ENCODE measurements around the gene CRYGN.
A peak's percentile ranks its signal among the peaks of the same experiment; 100 is the strongest.

The CRYGN gene

DNA sequence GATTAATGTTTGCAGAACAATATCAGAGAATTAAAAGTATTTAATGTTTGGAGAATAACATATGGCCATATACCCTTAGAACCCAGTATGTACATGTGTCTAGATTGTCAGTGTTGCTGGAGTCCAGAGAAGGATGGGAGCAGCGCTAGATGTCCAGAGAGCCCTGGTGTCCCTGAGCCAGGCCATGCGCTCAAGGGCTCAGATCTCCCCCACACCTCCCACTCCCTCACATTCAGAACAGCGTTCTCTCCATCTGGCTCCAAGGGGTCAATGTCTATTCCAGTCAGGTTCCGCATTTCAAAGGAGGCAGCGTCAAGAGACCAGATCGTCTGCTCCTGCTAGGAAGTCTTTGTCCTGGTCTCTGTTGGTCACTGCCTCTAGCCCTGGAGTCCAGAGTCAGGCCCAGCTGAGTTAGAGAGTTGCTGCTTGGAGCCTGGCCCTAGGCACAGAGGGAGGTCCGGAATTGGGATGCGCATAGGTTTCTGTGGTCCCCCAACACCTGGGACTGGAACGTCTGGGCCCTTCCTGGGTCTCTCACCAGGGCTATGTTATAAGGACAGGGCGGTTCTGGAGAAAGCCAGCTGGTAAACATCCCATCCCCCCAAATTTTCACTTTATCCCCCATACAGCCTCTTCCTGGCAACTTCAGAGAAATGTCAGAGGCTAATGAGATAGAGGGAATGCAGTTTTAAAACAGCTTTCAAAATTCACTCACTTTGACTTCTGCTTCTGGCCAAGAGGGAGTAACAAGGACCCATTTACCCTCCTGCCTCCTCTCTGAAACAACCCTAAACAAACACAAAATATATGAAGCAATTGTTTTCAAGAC, 23.6 kb downstream of the CRYGN start:
- H3K9me3 ChIP-seq (ENCODE audit: control insufficient read depth, insufficient read depth, low read length): no peaks in the 10 kb centered on the region
- H3K36me3 ChIP-seq (ENCODE audit: insufficient read depth, low read length): no peaks in the 10 kb centered on the region
- H3K4me1 ChIP-seq (ENCODE audit: insufficient read depth, low read length): peaks cover 10% of the 10 kb centered on the region
- no peak overlapping the region for H3K9ac ChIP-seq (ENCODE audit: low read depth, low read length)

DNA sequence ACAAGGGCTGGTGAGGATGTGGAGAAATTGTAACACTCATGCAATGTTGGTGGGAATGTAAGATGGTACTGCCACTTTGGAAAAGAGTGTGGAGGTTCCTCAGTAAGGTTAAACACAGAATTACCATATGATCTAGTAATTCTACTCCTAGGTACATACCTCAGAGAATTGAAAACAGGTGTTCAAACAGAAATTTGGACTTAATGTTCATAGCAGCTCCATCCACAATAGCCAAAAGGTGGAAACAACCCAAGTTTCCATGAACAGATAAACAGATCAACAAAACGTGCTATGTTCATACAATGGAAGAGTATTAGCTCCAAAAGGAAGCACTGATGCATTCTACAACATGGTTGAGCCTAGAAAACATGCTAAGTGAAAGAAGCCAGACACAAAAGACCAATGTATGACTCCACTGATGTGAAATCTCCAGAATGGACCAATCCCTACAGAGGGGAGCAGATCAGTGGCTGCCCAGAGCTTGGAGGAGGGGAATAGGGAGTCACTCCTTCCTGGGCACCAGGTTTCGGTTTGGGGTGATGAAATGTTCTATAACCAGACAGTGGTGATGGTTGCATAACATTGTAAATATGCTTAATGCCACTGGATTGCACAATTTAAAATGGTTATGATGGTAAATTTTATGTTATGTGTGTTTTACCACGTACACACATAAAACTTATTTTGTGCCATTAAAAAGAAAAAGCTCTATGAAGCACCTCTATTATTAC, 24.4 kb downstream of the CRYGN start:
- Histone ChIP-seq H3K36me3 (ENCODE audit: insufficient read depth, low read length) (no peaks in the 10 kb centered on the region), H3K9me3 (ENCODE audit: control insufficient read depth, insufficient read depth, low read length) (no peaks in the 10 kb centered on the region), H3K4me1 (ENCODE audit: insufficient read depth, low read length) (peaks cover 17% of the 10 kb centered on the region), H3K9ac (ENCODE audit: low read depth, low read length) (no peak overlapping the region)

- H3K4me1 ChIP-seq (ENCODE audit: insufficient read depth, low read length): peaks cover 21% of the 10 kb centered on the region
- no peaks in the 10 kb centered on the region for H3K9me3 ChIP-seq (ENCODE audit: control insufficient read depth, insufficient read depth, low read length)
- H3K36me3 ChIP-seq (ENCODE audit: insufficient read depth, low read length): no peaks in the 10 kb centered on the region
- no peak overlapping the region for H3K9ac ChIP-seq (ENCODE audit: low read depth, low read length)
Observed at GRCh38 chr7:151413241-151413640, 26.7 kb downstream of the CRYGN start.

DNA sequence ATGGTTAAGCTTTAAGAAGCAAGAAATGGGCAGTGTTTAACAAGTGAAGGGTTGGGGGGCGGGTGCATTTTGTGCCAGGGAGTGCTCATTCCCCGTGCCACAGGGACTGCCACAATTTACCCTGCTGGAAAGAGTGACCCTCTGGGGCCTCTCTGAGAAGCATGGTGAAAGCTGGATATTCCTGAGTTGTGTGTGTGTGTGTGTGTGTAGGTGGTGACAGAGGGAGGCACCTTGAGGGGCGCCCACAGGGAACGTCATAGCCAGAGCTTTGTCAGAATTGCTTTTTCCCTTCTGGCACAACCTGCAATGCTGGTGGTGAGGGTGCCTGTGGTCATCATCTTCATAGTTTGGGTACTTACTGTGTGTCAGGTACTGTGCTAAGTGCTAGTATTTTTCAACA, 27.6 kb downstream of the CRYGN start:
- Histone ChIP-seq H3K9ac (ENCODE audit: low read depth, low read length) (no peak overlapping the region), H3K36me3 (ENCODE audit: insufficient read depth, low read length) (no peaks in the 10 kb centered on the region), H3K9me3 (ENCODE audit: control insufficient read depth, insufficient read depth, low read length) (no peaks in the 10 kb centered on the region), H3K4me1 (ENCODE audit: insufficient read depth, low read length) (peaks cover 21% of the 10 kb centered on the region)

GRCh38 chr7:151411551-151411950, 28.4 kb downstream of the CRYGN start:
- Histone ChIP-seq H3K36me3 (ENCODE audit: insufficient read depth, low read length) (no peaks in the 10 kb centered on the region), H3K4me1 (ENCODE audit: insufficient read depth, low read length) (peaks cover 19% of the 10 kb centered on the region), H3K9me3 (ENCODE audit: control insufficient read depth, insufficient read depth, low read length) (no peaks in the 10 kb centered on the region), H3K9ac (ENCODE audit: low read depth, low read length) (no peak overlapping the region; the same call in 1 of the 2 replicates)

DNA sequence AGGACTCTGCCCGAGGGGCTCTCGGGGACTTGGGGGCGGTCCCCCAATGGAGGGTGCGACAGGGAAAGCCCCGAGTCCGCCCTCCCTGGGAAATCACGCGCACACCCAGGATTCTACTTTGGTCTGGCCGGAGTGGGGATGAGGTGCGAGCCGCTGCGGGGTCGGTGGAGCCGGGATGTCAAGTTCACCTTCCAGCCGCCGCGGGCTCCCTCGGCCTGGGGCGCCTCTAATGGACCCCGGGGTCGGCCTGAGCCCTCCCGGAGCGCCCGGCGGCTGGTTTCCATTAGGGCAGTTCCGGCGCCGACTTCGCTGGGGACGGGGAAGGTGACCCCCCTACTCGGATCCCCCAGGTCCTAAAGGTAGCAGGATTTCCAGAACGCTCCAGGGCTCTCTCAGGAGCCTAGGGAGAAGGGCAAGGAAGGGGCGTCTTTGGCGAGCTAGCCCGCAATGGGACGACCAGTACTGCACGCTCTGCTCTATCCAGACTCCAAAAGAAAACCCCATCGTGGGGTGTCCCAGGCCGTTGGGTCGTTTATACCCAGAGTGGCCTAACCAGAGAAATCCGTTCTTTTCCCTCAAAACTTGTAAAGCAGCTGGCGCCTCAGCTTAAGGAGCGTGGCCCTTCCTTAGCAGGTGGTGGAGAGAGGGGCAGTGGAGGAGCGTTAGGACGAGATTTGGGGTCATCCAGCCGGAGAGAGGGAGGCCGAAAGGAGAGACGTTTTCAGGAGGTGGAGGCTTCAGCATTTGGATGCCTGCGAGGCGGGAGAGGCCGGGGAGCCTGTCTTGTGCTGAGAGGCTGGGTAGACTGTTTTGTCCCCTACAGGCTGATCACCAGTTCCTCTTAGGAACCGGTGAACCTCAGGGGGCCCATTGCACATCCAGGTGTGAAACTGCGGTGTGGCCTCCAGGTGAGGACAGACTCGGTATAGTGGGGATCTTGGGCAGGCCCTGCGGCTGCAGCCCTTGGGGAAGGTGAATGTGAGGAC, 29.2 kb downstream of the CRYGN start:
- Histone ChIP-seq H3K9ac (ENCODE audit: low read depth, low read length) (peak overlapping the region; percentile 82), H3K4me1 (ENCODE audit: insufficient read depth, low read length) (peaks cover 17% of the 10 kb centered on the region; the same call in 1 of the 2 replicates), H3K36me3 (ENCODE audit: insufficient read depth, low read length) (no peaks in the 10 kb centered on the region), H3K9me3 (ENCODE audit: control insufficient read depth, insufficient read depth, low read length) (no peaks in the 10 kb centered on the region)

GRCh38 chr7:151409667-151410404, 30.1 kb downstream of the CRYGN start, which contains the start of gene WDR86:
TSS of gene WDR86 (minus strand) at chr7:151410038. CDS start at chr7:151409589, 449 bp downstream.
- Histone ChIP-seq H3K36me3 (ENCODE audit: insufficient read depth, low read length) (no peaks in the 10 kb centered on the region), H3K4me1 (ENCODE audit: insufficient read depth, low read length) (peaks cover 17% of the 10 kb centered on the region; the same call in 1 of the 2 replicates), H3K9ac (ENCODE audit: low read depth, low read length) (peak within 1 kb of the TSS; percentile 82), H3K9me3 (ENCODE audit: control insufficient read depth, insufficient read depth, low read length) (no peaks in the 10 kb centered on the region)

DNA sequence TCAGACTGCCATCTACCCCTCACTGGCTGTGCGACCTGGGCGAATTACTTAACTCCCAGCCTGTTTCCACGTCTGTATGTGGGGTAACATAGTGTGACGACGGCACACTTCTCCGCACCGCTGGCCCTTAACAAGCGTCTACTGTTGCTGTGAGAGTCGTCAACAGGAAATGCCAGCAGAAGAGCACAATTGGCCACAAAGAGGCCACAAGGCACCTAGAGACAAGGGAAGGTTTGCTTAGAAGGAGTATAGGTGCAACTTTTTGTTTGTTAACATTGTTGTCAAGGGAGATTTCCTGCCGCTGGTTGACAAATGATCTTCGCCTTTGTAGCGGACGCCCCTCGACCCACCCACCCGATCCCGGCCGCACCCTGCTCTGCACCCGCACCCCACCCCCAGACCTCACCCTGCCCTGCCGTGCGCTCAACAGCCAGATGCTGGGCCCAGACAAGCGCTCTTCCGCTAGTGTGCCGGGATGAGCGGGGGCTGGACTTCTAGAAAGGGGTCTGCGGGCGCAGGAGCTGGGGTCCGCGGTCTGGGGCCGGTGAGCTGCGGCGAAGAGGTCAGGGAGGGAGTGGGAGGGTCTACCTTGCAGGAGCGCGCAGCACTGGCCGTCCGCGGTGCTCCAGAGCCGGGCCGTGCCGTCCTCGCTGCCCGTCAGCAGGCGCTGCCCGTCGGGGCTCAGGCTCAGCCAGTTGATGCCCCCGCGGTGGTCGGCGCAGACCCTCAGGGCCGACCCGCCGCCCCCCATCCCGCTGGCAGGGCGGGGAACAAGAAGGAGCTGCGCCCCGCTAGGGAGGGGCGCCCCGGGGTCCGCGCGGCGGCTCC, 30.9 kb downstream of the CRYGN start:
- H3K36me3 ChIP-seq (ENCODE audit: insufficient read depth, low read length): no peaks in the 10 kb centered on the region
- H3K9ac ChIP-seq (ENCODE audit: low read depth, low read length): peak overlapping the region; percentile 82
- no peaks in the 10 kb centered on the region for H3K9me3 ChIP-seq (ENCODE audit: control insufficient read depth, insufficient read depth, low read length)
- H3K4me1 ChIP-seq (ENCODE audit: insufficient read depth, low read length): peaks cover 17% of the 10 kb centered on the region; the same call in 1 of the 2 replicates

DNA sequence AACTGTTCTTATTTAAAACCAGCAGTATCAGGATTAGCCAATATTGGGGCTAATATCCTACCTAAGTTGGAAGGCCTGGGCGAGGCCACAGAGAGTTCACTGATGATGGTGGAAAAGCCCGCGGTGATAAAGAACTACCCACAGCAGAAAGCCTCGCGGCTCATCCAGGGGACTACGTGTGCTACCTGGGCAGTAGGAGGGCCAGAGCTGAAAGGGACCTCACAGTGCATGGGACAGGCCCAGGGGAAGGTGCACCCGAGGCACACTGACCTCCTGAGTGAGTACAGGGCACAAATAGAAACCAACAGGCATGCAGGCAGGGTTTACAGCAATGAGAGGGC, 31.5 kb downstream of the CRYGN start:
- Histone ChIP-seq H3K9me3 (ENCODE audit: control insufficient read depth, insufficient read depth, low read length) (no peaks in the 10 kb centered on the region), H3K4me1 (ENCODE audit: insufficient read depth, low read length) (peaks cover 17% of the 10 kb centered on the region; the same call in 1 of the 2 replicates), H3K36me3 (ENCODE audit: insufficient read depth, low read length) (no peaks in the 10 kb centered on the region), H3K9ac (ENCODE audit: low read depth, low read length) (peak overlapping the region; percentile 82)

DNA sequence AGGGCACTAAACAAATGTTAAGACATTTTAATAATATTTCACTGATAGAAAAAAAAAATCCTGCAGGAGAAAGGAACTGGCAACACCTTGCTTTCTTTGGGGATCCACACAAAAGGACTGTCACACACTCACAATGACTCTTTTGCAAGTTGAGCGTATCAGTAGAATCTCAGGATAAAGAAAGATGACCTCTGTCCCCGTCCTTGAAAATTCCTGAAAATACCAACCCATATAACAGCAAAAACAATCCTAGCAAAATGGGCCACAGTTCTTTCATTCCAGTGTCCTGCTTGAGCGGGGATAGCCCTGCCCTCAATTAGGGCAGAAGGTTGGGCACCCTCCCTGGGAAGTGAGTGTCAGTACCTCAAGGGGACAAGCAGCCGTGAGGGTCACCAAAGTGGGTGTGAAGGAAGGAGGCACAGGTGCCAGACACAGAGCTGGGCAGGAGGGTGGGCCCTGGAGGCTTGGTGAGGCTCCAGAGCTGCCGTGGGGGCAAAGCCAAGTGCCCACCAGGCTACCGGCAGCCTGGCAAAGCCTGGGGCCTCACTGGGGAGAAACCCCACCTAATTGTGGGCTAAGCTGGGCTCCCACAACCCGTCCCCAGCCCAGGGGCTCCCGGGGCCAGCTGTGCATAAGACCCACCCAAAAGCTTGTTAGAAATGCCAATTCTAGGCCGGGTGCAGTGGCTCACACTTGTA, 32.9 kb downstream of the CRYGN start:
- Histone ChIP-seq H3K9ac (ENCODE audit: low read depth, low read length) (no peak overlapping the region), H3K36me3 (ENCODE audit: insufficient read depth, low read length) (no peaks in the 10 kb centered on the region), H3K4me1 (ENCODE audit: insufficient read depth, low read length) (peaks cover 17% of the 10 kb centered on the region; the same call in 1 of the 2 replicates), H3K9me3 (ENCODE audit: control insufficient read depth, insufficient read depth, low read length) (no peaks in the 10 kb centered on the region)

DNA sequence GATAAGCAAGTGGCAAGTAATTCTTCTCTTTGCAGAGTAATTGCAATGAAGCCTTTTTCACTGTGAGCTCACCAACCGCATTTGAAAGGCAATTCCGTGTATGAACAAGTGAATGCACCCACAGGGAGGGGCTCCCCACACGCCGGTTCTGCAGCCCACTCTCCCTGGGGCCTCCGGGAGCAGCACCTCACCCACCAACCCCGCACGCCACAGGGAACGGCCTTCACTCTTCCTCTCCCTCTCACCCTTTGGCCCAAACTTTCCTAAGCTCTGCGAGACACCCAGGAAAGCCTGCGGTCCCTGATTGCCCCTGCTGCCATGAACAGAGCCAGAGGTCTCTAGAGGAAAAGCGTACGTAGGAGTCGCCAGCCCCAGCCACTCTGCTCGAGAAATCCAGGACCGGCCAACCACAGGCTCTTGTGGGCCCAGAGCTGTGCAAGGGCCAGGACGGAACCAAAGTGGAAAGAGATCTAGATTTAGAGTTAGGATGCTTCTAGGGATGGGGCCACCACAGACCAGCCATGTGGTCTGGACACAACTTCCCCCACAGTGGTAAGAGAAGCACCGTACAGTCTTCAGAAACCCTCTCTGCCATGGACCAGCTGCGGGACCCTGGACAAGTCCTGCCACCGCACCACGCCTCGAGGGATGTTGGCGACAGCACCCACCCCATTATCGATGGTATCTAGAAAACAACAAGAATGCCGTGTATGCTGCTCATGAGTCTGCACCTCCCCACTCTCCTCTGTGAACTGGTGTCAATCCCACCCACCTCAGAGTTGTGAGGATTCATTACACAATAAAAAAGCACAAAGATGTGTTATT, 33.7 kb downstream of the CRYGN start:
- Histone ChIP-seq H3K9ac (ENCODE audit: low read depth, low read length) (no peak overlapping the region), H3K9me3 (ENCODE audit: control insufficient read depth, insufficient read depth, low read length) (no peaks in the 10 kb centered on the region), H3K4me1 (ENCODE audit: insufficient read depth, low read length) (peaks cover 10% of the 10 kb centered on the region; the same call in 1 of the 2 replicates), H3K36me3 (ENCODE audit: insufficient read depth, low read length) (no peaks in the 10 kb centered on the region)

GRCh38 chr7:151405588-151405987, 34.4 kb downstream of the CRYGN start:
- H3K9me3 ChIP-seq (ENCODE audit: control insufficient read depth, insufficient read depth, low read length): no peaks in the 10 kb centered on the region
- H3K4me1 ChIP-seq (ENCODE audit: insufficient read depth, low read length): peaks cover 8% of the 10 kb centered on the region; the same call in 1 of the 2 replicates
- no peak overlapping the region for H3K9ac ChIP-seq (ENCODE audit: low read depth, low read length)
- no peaks in the 10 kb centered on the region for H3K36me3 ChIP-seq (ENCODE audit: insufficient read depth, low read length)

Data from ES-I3 (cell line).